Ectodermal cell (in vitro differentiated cells): ENCODE data around the gene SNPH.
"Not testable (repeated sequence)": the region's sequence is repeated elsewhere in the genome, so short reads cannot be mapped to it uniquely, and the experiment has no call there.

ENCODE experiments used
- H3K27ac ChIP-seq: 2 replicates; pipeline ENCODE4 v1.7.0; 2013; ENCODE audit warnings: mild to moderate bottlenecking, low read depth, low read length; ENCODE audit not compliant: insufficient read depth, poor library complexity, severe bottlenecking
- H3K27me3 ChIP-seq: 2 replicates; pipeline ENCODE4 v1.7.0; 2013; ENCODE audit warnings: mild to moderate bottlenecking, low read length; ENCODE audit not compliant: insufficient read depth, control insufficient read depth, poor library complexity, severe bottlenecking
- H3K36me3 ChIP-seq: one replicate; pipeline ENCODE4 v1.7.0; 2013; ENCODE audit warnings: low read length; ENCODE audit not compliant: control insufficient read depth, insufficient read depth
- H3K4me1 ChIP-seq: one replicate; pipeline ENCODE4 v1.7.0; 2013; ENCODE audit warnings: low read length; ENCODE audit not compliant: control insufficient read depth, insufficient read depth
- H3K4me3 ChIP-seq: 2 replicates; pipeline ENCODE4 v1.7.0; 2013; ENCODE audit warnings: low read depth, low read length, control low read depth; ENCODE audit not compliant: insufficient read depth
- H3K9me3 ChIP-seq: 2 replicates; pipeline ENCODE4 v1.7.0; 2013; ENCODE audit warnings: mild to moderate bottlenecking, low read length, moderate library complexity; ENCODE audit not compliant: control insufficient read depth
- WGBS, 2 experiments: methylation state at CpG; one replicate each; pipeline ENCODE4 v1.1.7; 2013; ENCODE audit warnings: missing lambda C conversion rate in 2 of 2; 5-methylcytosine and 5-hydroxymethylcytosine counted together

SNPH gene

GRCh38 chr20:1240549-1240948, 25.5 kb upstream of the SNPH start:
- 85 to 86% methylated on average over 5 of the region's 5 CpGs for WGBS, 2 experiments

GRCh38 chr20:1241456-1241855, 24.6 kb upstream of the SNPH start:
- H3K4me3 ChIP-seq, result no peak overlapping the region

More at GRCh38 chr20:1240549-1240948, 25.5 kb upstream of the SNPH start:
- Histone ChIP-seq H3K27me3 (no peaks in the 10 kb centered on the region), H3K9me3 (no peaks in the 10 kb centered on the region), H3K4me3 (no peak overlapping the region), H3K4me1 (no peaks in the 10 kb centered on the region), H3K36me3 (no peaks in the 10 kb centered on the region), H3K27ac (no peak overlapping the region)

GRCh38 chr20:1242099-1242498, 24.0 kb upstream of the SNPH start:
- no peaks in the 10 kb centered on the region for H3K9me3 ChIP-seq
- no peaks in the 10 kb centered on the region for H3K36me3 ChIP-seq
- 84 to 96% methylated on average over 3 of the region's 3 CpGs for WGBS, 2 experiments
- H3K4me1 ChIP-seq, result no peaks in the 10 kb centered on the region
- no peak overlapping the region for H3K27ac ChIP-seq
- no peak overlapping the region for H3K4me3 ChIP-seq
- no peaks in the 10 kb centered on the region for H3K27me3 ChIP-seq

More at GRCh38 chr20:1241456-1241855, 24.6 kb upstream of the SNPH start:
- Histone ChIP-seq H3K27ac (no peak overlapping the region), H3K36me3 (no peaks in the 10 kb centered on the region), H3K4me1 (no peaks in the 10 kb centered on the region), H3K27me3 (no peaks in the 10 kb centered on the region), H3K9me3 (no peaks in the 10 kb centered on the region)

- H3K36me3 ChIP-seq, result no peaks in the 10 kb centered on the region
- H3K27ac ChIP-seq, result no peak overlapping the region
- no peaks in the 10 kb centered on the region for H3K27me3 ChIP-seq
- no peak overlapping the region for H3K4me3 ChIP-seq
- H3K4me1 ChIP-seq, result no peaks in the 10 kb centered on the region
- no peaks in the 10 kb centered on the region for H3K9me3 ChIP-seq
- WGBS, 2 experiments, result 80 to 86% methylated on average over 1 of the region's 2 CpGs
Observed at GRCh38 chr20:1242530-1242929, 23.6 kb upstream of the SNPH start.

- 75 to 84% methylated on average over 1 to 2 of the region's 2 CpGs for WGBS, 2 experiments
- Histone ChIP-seq H3K36me3 (no peaks in the 10 kb centered on the region), H3K4me3 (no peak overlapping the region), H3K27me3 (no peaks in the 10 kb centered on the region), H3K27ac (no peak overlapping the region), H3K4me1 (no peaks in the 10 kb centered on the region), H3K9me3 (no peaks in the 10 kb centered on the region)
Observed at GRCh38 chr20:1245578-1245977, 20.5 kb upstream of the SNPH start.

GRCh38 chr20:1247689-1248088, 18.4 kb upstream of the SNPH start:
- Histone ChIP-seq H3K4me3 (no peak overlapping the region), H3K27me3 (no peaks in the 10 kb centered on the region), H3K4me1 (no peaks in the 10 kb centered on the region), H3K36me3 (no peaks in the 10 kb centered on the region), H3K27ac (no peak overlapping the region), H3K9me3 (no peaks in the 10 kb centered on the region)

GRCh38 chr20:1250282-1250681, 15.8 kb upstream of the SNPH start:
- not testable (repeated sequence) for H3K9me3 ChIP-seq, H3K27me3 ChIP-seq, H3K4me1 ChIP-seq, H3K27ac ChIP-seq, H3K36me3 ChIP-seq, H3K4me3 ChIP-seq
- WGBS, 2 experiments, result 94 to 100% methylated on average over 1 to 2 of the region's 2 CpGs

- no peaks in the 10 kb centered on the region for H3K27me3 ChIP-seq
- WGBS, 2 experiments, result 87% methylated on average over 3 of the region's 3 CpGs
- no peaks in the 10 kb centered on the region for H3K9me3 ChIP-seq
- no peak overlapping the region for H3K4me3 ChIP-seq
- H3K4me1 ChIP-seq, result no peaks in the 10 kb centered on the region
- H3K27ac ChIP-seq, result no peak overlapping the region
- no peaks in the 10 kb centered on the region for H3K36me3 ChIP-seq
Observed at GRCh38 chr20:1252416-1252815, 13.7 kb upstream of the SNPH start.

- Histone ChIP-seq H3K27me3 (no peaks in the 10 kb centered on the region), H3K27ac (no peak overlapping the region), H3K4me3 (no peak overlapping the region), H3K9me3 (no peaks in the 10 kb centered on the region), H3K4me1 (no peaks in the 10 kb centered on the region), H3K36me3 (no peaks in the 10 kb centered on the region)
- 89 to 93% methylated on average over 2 of the region's 2 CpGs for WGBS, 2 experiments
Observed at GRCh38 chr20:1254254-1254653, 11.8 kb upstream of the SNPH start.

GRCh38 chr20:1255675-1256074, 10.4 kb upstream of the SNPH start:
- Histone ChIP-seq H3K36me3 (no peaks in the 10 kb centered on the region), H3K27me3 (no peaks in the 10 kb centered on the region), H3K4me1 (no peaks in the 10 kb centered on the region), H3K4me3 (no peak overlapping the region), H3K9me3 (no peaks in the 10 kb centered on the region), H3K27ac (no peak overlapping the region)
- WGBS, 2 experiments, result 94 to 100% methylated on average over 2 of the region's 2 CpGs

- Histone ChIP-seq H3K9me3 (no peaks in the 10 kb centered on the region), H3K36me3 (no peaks in the 10 kb centered on the region), H3K4me1 (peaks cover 5% of the 10 kb centered on the region), H3K27ac (no peak overlapping the region), H3K27me3 (peaks cover 25% of the 10 kb centered on the region), H3K4me3 (no peak overlapping the region)
- 82 to 92% methylated on average over 1 of the region's 1 CpG for WGBS, 2 experiments
Observed at GRCh38 chr20:1263853-1264252, 2.2 kb upstream of the SNPH start.
